GM19099 (cell line): ENCODE measurements around the gene TEX29.

ENCODE experiments used
- POLR2A ChIP-seq: IDR thresholded peaks from 3 replicates; pipeline ENCODE4 v1.6.1; 2011; ENCODE audit warnings: low read depth; ENCODE audit not compliant: insufficient read length; ENCODE audit errors: extremely low read depth

TEX29 gene

DNA sequence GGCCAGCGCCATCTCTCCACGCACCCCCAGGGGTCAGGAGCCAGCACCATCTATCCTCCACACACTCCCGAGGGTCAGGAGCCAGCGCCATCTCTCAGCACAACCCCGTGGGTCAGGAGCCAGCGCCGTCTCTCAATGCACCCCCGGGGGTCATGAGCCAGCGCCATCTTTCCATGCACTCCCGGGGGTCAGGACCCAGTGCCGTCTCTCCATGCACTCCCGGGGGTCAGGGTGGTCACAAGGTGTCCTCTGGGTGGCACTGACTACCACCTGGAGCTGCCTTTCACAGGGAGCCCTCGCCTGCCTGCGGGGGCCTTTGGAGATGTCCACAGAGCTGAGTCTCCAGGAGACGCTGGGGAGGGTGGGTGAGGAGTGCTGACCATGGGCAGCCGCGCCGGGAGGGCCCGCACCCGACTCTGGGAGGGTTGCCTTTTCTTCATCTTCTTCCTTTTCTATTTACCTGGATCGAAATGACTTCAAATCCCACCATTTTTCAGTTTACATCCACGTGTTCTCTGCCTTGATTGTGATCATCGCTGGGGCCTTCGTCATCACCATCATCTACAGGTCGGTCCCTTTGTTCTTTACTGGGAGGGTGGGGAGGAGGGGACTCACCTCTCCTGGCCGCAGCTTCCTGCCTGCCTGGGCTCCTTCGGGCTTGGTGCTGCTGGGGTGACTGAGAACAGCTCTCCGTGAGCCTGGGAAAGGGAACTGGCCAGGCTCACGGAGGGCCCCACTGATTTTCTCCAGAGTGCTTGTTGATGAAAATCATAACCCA, 19.1 kb downstream of the TEX29 start:
- TF ChIP-seq POLR2A, result no peak

DNA sequence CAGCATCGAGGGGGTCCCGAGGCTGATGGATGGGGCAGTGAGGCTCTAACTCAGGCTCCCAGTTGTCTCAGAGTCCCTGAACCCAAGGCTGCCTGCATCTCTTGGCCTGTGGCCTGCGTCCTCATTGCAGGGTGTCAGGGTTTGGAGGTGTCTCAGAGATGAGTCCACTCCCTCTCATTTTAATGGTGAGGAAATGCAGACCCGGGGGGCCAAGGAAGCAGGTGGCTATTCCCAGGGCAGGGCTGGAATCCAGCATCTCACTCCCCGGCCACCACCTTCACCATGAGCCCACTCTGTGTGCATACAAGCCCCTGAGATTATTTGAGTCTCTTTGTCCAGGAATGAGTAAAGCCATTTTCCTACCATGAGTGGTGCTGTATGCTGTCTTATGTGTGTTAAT, 21.4 kb downstream of the TEX29 start:
- TF ChIP-seq POLR2A, result no peak

DNA sequence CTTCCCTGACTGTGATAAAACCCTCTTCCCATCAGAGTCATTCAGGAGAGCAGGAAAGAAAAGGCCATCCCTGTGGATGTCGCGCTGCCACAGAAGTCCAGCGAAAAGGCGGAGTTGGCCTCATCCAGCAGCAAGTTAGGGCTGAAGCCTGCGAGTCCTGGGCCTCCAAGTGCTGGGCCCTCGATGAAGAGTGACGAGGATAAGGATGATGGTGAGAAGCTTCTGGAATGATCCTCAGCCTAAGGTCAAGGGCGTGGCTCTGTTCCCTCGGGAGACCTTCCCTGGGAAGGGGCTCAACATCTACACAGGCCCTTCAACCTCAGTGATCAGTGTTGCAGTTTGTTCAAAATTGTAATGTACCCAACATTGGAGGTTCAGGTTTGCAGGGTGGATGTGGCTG, 22.3 kb downstream of the TEX29 start:
- no peak for TF ChIP-seq POLR2A

DNA sequence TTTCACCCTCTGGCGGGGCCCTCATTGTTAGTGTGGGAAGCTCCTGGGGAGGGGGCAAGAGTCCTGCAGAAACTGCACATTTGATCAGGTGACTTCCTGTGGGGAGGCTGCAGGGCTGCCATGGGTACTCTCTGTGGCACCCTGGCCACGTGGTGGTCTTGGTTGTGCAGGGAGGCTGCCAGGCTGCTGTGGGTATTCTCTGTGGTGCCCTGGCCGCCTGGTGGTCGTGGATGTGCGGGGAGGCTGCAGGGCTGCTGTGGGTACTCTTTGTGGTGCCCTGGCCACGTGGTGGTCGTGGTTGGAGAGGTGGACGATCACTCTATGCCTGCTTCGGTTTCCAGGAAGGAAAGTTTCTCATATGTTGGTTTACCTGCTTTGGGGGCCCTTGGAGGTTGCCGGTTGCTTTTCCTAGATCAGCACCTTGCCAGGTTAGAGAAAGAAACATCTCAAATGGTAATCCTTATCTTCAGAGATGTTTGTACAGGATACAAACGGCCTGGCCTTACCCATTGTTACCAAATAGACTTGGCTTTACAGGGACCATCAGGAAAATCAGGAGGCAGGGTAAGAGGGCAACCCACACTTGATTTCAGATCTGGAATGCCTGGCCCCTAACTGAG, 22.9 kb downstream of the TEX29 start:
- no peak for TF ChIP-seq POLR2A

DNA sequence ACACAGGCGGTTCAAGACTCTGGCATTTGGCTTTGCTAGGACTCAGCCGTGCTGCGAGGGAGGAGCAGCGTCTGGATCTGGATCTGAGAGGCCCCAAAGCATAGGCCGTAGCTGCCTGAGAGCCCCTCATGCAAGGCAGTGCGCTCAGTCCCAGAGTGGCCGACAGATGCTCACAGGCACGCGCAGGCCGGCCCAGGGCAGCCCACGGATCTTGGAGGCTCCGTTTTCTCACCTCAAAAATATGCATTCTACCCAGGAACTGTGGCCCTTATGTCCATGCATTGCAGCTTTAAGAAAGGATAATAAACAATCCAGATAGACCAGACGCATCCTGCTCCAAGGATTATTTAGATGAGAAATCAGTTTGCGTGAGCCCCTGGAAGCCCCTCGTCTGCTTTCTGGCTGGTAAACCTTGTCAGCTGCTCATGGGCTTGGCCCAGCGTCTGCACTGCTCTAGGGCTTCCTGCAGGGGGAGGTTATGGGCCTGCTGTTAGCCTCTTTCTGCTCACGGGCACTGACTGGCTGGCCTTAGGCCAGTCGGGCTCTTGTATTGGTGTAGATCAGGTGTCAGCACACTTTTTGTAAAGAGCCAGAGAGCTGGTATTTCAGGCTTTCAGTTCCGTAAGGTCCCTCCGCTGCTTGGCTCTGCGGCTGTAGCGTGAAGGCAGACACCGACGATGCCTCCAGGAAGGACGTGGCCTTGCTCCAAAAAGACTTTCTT, 24.2 kb downstream of the TEX29 start:
- no peak for TF ChIP-seq POLR2A

DNA sequence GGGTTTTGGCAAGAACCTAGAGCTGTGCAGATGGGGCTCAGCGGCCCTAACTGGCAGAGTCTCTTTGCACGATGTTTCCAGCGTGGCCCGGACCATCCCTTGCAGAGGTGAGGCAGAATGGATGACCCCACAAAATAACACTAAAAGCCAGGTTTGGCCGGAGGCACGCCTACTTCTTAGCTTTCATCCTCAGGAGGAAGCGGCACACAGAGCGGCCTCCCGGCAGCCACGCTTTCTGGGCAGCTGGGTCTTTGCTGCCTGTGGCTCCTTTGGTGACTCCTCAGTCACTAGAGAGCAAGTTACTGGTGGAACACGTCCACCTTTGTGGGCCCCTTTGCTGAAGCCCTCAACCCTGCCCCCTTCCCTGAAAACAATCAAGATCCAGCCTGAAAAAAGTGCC, 25.2 kb downstream of the TEX29 start:
- no peak for TF ChIP-seq POLR2A

DNA sequence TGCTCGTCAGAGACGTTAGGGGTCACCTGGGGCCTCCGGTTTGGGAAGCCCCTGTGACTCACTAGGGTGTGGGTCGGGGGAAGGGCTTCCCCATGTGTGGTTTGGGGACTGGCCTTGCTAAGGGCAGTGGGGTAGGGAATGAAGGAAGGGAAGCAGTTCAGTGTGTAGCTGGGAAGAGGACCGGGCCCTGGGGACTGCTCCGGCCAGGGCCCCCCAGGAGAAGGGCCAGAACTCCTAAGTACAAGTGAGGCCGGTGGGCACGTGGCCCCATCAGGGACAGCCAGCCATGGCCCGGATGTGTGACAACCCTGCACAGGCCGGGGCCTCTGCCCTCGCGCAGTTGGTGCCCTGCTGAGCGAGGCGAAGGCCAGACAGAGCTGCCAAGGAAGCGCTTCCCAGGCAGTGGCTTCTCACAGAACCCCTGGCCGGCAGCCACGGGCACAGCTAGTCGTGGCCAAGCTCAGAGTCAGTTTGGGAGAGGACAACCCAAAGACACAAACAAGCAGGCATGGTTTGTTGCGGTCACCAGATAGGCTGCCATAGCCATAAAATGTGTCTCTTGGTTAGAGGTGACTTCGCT, 25.7 kb downstream of the TEX29 start:
- no peak for TF ChIP-seq POLR2A

DNA sequence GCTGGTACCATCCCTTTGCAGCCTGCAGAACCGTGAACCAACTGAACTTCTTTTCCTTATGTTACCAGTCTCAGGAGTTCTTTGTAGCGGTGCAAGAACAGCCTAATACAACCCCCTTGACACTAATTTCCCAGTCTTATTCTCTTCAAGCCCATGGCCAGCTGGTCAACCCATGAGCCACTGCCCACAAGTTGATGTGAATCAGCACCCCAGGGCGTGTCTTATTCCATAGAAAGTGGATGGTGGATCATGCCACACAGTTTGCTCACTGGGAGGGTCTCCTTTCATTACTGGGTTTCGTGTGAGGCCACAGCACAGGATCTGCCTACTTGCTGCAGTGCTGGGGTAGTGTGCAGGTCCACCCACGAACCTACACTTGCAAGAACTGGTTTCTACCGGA, 27.0 kb downstream of the TEX29 start:
- no peak for TF ChIP-seq POLR2A

DNA sequence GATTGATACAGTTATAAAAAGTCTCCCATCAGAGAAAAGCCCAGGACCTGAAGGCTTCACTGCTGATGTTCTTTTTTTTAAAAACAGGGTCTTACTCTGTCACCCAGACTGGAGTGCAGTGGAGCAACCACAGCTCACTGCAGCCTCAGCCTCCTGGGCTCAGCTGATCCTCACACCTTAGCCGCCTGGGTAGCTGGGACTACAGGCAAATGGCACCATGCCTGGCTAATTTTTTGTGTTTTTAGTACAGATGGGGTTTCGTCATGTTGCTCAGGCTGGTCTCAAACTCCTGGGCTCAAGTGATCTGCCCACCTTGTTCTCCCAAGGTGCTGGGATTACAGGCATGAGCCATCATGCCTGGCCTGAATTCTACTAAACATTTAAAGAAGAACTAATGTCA, 33.1 kb downstream of the TEX29 start:
- no peak for TF ChIP-seq POLR2A

DNA sequence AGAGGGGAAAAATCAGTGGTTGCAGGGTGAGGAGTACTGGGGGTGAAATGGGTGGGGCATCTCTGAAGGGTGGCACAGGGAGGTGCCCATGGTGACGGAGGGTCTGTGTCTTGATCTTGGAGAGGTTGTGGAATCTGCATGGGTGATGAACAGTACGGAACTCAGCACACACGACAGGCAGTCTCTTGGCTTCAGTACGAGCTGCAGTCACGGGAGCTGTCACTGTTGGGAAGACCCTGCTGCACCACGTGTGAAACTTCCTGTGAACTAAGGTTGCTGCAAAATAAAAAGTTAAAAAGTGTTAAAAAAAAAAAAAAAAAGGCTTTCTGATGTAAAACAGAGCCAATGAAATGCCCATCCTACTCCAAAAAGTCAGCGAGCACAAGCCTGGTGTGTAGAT, 34.3 kb downstream of the TEX29 start:
- no peak for TF ChIP-seq POLR2A

DNA sequence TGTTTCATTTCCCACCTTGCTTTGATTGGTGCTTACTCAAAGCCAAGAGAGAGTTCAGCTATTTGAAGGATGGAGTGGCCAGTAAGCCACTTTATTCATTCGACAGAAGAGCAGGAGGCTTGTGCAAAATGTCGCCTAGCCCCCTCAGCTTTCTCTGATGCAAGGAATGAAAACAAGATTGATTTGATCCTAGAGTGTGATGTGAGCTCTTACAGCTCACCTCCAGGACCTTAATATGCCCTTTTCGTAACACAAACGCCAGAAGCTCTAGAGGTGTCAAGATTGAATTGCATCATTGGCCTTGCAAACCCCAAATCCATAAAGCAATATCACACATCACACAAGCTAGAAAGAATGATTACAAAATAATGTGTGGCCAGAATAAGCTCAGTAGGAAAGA, 36.4 kb downstream of the TEX29 start:
- no peak for TF ChIP-seq POLR2A

DNA sequence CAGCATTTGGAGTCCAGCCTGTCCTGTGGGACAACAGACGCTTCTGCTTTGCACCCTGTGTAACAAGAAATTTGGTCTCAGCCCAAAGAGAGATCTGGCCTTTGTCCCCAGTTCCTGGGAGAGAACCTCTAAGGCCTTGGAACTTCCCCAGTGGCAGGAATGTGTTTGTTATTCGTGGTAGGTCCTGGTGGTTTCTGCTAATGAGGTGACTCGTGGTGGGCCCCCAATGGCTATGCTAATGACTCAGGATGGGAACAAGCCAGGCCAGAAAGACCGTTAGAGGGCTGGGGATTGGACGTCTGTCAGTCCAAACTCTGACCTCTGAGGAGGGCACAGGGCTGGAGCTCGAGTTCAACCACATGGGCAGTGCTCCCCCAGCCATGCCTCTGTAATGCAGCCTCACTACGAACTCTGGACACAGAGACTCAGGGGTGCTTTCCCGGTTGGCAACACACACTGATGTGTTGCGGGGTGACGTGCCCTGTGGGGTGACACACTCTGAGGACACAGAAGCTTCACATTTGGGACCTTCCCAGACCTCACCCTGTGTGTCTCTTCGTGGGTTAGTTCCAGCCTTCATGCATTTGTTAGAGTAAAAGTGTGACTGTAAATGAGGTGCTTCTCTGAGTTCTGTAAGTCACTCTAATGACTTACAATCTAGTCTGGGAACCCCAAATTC, 38.9 kb downstream of the TEX29 start:
- TF ChIP-seq POLR2A, result no peak

DNA sequence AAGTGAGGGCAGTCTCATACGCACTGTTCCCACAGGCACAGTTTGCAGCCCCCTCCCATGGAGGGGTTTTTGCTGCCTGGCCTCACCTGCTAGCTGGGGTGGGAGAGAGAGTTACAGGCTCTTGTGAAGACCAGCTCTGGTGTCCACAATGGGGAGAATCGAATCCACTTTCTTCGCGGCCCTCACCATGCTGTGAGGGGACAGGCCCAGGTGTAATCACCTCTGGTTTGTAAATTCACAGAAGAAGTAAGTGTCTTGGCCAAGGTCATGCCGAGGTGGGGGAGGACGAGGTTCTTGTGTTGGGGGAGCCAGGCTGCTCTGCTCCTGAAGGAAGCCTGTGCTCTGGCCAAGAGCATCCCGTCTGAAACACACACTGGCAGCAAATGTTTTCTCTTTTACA, 39.5 kb downstream of the TEX29 start:
- TF ChIP-seq POLR2A, result no peak

DNA sequence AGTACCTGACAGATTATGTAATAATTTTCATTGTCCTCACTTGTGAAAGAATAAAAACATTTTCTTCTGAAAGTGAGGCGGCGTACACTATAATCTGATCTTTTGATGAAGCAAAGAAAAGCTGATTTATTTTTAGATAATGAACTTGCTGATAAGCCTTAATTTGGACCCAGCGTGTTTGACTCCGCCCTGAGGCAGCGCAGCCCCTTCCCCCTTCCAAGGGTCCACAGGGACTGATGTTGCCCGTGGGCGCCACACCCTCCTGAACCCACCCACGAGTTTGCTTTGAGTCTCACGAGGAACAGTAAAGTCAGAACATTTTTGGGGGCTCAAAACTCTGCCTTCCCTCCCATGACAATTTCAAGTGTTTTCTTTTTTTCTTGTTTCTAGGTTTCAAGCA, 40.0 kb downstream of the TEX29 start:
- no peak for TF ChIP-seq POLR2A
